Left renal cortex interstitium (tissue), 4 donors: ENCODE results near the gene ZNF423. TPM values are rescaled to one million over a fixed set of nuclear protein-coding genes. Genes with fewer than 3 reads are reported as not detected.

Experiments used
- DNase-seq, 4 donors: peaks; one replicate each; pipeline ENCODE4 v3.0.0-alpha.2; 2013; ENCODE audit warnings: low read depth in 4 of 4, low spot score in 2 of 4, missing footprints in 1 of 4
- polyA plus RNA-seq, 4 donors: library from polyadenylated mRNA; unstranded; fragments of 120-200 nt; gene quantifications; one replicate each; pipeline ENCODE4 v1.2.1, GENCODE V29; 2013; ENCODE audit not compliant: insufficient read length in 4 of 4

The ZNF423 gene
- polyA plus RNA-seq, 4 donors = 24.0 to 32.5 (median 28.8) TPM

GRCh38 chr16:49505556-49505955 lies 350.4 kb downstream of the ZNF423 start:
- no peak for DNase-seq

- no peak for DNase-seq
Observed at GRCh38 chr16:49504626-49505025, 351.3 kb downstream of the ZNF423 start.

GRCh38 chr16:49504023-49504364 lies 351.9 kb downstream of the ZNF423 start:
- DNase-seq = no peak

- no peak for DNase-seq
Observed at GRCh38 chr16:49503256-49504022, 352.5 kb downstream of the ZNF423 start.

- DNase-seq = no peak
Observed at GRCh38 chr16:49502136-49502881, 353.6 kb downstream of the ZNF423 start.

GRCh38 chr16:49499869-49500610 lies 355.9 kb downstream of the ZNF423 start:
- no peak for DNase-seq

GRCh38 chr16:49499414-49499785 lies 356.5 kb downstream of the ZNF423 start:
- no peak for DNase-seq

- DNase-seq = no peak
Observed at GRCh38 chr16:49498666-49499413, 357.1 kb downstream of the ZNF423 start.

GRCh38 chr16:49498264-49498663 lies 357.6 kb downstream of the ZNF423 start:
- no peak for DNase-seq

- DNase-seq = no peak
Observed at GRCh38 chr16:49497466-49497865, 358.4 kb downstream of the ZNF423 start.

GRCh38 chr16:49496656-49497055 lies 359.3 kb downstream of the ZNF423 start:
- no peak for DNase-seq

- no peak for DNase-seq
Observed at GRCh38 chr16:49495596-49496355, 360.1 kb downstream of the ZNF423 start.

- DNase-seq = no peak
Observed at GRCh38 chr16:49494891-49495566, 360.9 kb downstream of the ZNF423 start.

GRCh38 chr16:49494474-49494873 lies 361.4 kb downstream of the ZNF423 start:
- no peak for DNase-seq

GRCh38 chr16:49493836-49494235 lies 362.1 kb downstream of the ZNF423 start:
- no peak for DNase-seq

GRCh38 chr16:49492896-49493626 lies 362.9 kb downstream of the ZNF423 start:
- DNase-seq = no peak

GRCh38 chr16:49491771-49492761 lies 363.8 kb downstream of the ZNF423 start:
- DNase-seq = peak in 1 of 4 donors; percentile 41
